GM21737 (cell line): ENCODE measurements around the gene APOL3.
"Not testable (repeated sequence)": the region's sequence is repeated elsewhere in the genome, so short reads cannot be mapped to it uniquely, and the experiment has no call there.

Experiments used
- ATAC-seq: cut with Tn5 transposase; IDR thresholded peaks from one replicate; pipeline ENCODE4 v1.9.1; 2021; ENCODE audit warnings: mild to moderate bottlenecking, moderate library complexity; ENCODE audit not compliant: unreplicated experiment

Gene APOL3

DNA sequence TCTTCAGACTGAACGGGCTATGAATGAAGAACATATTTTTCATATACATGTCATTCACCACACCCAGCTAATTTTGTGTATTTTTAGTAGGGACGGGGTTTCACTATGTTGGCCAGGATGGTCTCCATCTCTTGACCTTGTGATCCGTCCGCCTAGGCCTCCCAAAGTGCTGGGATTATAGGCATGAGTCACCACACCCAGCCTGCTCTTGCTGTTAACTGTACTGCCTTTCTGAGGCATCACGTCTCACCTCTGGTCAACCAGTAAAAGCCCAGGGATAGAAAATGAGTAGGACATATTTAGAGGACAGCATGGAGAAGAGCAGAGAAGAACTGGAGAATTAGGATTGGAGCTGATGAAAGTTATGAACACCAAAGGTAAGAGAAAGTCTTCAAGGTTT lies 55.6 kb downstream of the APOL3 start:
- no peak for ATAC-seq

DNA sequence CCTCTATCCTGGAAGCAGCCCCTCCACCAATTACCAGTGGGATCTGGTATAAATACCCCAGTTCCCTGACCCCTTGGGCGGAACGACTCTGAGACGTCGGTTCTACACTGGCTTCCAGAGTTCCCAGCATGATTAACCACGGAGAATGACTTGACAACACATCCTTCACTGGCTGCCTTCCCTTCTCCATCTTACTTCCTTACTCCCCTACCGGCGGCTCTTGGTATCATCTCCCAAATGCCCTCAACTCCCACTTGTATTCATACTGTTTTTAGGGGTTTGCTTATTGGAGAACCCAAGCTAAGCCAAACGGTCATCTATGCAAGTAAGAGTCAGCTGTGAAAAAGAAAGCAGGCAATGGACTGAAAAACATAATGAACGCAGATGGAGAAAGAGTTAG lies 56.1 kb downstream of the APOL3 start:
- no peak for ATAC-seq

- no peak for ATAC-seq
Measured at GRCh38 chr22:36103891-36104290, 56.7 kb downstream of the APOL3 start.

GRCh38 chr22:36102995-36103394 lies 57.6 kb downstream of the APOL3 start:
- ATAC-seq = no peak

- ATAC-seq = no peak
Measured at GRCh38 chr22:36101756-36102155, 58.8 kb downstream of the APOL3 start.

- ATAC-seq = not testable (repeated sequence)
Measured at GRCh38 chr22:36100908-36101307, 59.6 kb downstream of the APOL3 start.

DNA sequence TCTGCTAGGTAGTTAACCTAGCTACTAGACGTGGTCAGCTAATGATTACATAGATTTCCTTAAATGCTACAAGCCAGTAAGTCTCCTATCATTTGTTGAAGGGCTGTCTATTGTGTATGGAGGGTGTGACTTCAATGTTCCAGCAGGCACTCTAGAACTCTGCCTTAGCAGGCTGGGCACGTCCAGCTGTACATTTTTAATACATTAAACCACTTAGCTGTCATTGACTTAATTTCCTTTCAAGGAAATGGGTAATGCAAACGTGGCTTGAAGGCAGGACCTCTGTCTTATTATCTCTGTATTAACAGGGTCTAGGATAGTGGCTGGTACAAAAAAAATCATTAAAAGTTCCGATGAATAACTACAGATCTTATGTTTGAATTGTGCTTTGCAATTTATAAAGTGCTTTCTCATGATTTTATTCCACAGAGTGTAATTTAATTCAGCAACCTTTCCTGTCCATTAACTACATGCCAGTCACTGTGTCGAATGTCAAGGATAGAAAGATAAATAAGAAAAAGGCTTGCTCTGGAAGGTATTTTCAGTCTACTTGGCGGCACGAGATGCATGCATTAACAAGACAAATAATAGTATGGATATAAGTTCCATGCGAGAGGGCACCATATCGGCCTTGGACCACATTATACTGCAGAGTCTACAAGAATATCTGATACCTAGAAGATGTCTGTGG lies 60.3 kb downstream of the APOL3 start:
- ATAC-seq = no peak

DNA sequence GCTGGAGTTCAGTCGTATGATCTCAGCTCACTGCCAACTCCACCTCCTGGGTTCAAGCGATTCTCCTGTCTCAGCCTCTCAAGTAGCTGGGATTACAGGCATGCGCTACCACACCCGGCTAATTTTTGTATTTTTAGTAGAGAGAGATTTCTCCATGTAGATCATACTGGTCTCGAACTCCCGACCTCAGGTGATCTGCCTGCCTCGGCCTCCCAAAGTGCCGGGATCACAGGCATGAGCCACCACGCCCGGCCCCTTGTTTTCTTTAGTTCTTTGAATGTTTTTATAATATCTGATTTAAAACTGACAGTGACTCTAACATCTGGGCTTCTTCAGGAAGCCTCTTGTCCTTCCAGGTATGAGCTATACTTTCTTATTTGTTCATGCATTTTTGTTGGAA lies 61.0 kb downstream of the APOL3 start:
- not testable (repeated sequence) for ATAC-seq

DNA sequence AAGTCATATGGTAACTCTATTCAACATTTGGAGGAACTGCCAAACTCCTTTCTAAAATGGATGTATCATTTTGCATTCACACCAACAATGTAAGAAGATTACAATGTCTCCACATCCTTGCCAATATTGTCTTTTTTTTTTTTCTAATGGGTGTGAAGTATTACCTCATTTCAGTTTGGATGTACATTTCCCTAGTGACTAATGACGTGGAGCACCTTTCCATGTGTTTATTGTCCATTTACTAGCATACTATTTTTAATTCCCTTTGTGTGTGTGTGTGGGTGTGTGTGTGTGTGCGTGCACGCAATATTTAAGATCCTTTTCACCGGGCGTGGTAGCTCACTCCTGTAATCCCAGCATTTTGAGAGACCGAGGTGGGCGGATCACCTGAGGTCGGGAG lies 62.7 kb downstream of the APOL3 start:
- ATAC-seq = no peak

DNA sequence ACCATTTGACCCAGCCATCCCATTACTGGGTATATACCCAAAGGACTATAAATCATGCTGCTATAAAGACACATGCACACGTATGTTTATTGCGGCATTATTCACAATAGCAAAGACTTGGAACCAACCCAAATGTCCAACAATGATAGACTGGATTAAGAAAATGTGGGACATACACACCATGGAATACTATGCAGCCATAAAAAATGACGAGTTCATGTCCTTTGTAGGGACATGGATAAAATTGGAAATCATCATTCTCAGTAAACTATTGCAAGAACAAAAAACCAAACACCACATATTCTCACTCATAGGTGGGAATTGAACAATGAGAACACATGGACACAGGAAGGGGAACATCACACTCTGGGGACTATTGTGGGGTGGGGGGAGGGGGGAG lies 69.8 kb downstream of the APOL3 start:
- ATAC-seq = not testable (repeated sequence)
